GM12864 (cell line): ENCODE results near the gene ZDHHC14.

Experiments
- DNase-seq: peaks from one replicate; pipeline ENCODE4 v3.0.0-alpha.2; 2011; ENCODE audit warnings: low read depth
- H3K4me3 ChIP-seq: 2 replicates; pipeline ENCODE4 v1.5.1; 2011; ENCODE audit warnings: mild to moderate bottlenecking, low read depth, low read length, control low read depth
- TF ChIP-seq, protein P1 (sequence below): IDR thresholded peaks from 2 replicates; pipeline ENCODE4 v1.5.1; 2011; ENCODE audit warnings: low read depth, mild to moderate bottlenecking, moderate library complexity, low read length, control low read depth, inconsistent platforms; ENCODE audit errors: missing control alignments

Gene ZDHHC14

DNA sequence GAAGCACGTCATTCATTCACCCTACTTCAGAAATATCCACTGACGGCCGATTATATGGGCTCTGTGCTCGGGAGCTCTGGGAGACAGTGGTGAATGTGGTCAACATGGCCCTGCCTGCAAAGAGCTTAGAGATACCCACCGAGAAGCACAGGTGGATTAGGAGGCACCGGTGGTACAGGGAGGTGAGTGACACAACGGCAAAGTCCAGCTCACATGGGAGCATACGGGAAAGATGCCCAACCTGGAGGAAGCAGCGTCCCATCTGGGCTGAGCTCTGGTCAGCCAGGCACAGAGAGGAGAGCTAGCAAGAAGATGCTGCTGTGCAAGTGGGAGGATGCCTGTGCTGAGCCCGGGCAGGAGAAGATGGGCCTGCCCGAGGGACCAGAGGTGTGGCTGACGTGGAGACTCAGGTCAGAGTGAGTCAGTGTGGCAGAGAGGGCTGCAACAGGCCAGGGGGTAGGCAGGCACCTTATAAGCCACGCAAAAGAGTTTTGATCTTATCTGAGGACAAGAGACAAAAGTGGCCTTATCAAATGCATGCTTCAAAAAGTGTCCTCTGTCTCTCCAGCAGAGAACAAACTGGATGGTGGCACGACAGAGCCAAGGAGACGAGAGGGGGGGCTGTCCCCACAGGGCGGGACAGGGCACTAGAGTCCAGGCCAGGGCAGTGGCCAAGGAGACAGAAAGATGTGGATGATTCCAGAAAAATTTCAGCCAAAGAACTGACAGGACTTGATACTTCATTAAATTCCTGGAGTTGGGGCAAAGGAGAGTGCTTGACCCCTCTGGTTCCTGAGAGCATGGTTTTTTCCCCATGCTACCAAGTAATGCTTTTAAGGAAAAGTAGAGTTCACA lies 227.5 kb downstream of the ZDHHC14 start:
- TF ChIP-seq, protein P1, sequence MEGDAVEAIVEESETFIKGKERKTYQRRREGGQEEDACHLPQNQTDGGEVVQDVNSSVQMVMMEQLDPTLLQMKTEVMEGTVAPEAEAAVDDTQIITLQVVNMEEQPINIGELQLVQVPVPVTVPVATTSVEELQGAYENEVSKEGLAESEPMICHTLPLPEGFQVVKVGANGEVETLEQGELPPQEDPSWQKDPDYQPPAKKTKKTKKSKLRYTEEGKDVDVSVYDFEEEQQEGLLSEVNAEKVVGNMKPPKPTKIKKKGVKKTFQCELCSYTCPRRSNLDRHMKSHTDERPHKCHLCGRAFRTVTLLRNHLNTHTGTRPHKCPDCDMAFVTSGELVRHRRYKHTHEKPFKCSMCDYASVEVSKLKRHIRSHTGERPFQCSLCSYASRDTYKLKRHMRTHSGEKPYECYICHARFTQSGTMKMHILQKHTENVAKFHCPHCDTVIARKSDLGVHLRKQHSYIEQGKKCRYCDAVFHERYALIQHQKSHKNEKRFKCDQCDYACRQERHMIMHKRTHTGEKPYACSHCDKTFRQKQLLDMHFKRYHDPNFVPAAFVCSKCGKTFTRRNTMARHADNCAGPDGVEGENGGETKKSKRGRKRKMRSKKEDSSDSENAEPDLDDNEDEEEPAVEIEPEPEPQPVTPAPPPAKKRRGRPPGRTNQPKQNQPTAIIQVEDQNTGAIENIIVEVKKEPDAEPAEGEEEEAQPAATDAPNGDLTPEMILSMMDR = no peak
- H3K4me3 ChIP-seq = no peak overlapping the region
- no peak for DNase-seq

DNA sequence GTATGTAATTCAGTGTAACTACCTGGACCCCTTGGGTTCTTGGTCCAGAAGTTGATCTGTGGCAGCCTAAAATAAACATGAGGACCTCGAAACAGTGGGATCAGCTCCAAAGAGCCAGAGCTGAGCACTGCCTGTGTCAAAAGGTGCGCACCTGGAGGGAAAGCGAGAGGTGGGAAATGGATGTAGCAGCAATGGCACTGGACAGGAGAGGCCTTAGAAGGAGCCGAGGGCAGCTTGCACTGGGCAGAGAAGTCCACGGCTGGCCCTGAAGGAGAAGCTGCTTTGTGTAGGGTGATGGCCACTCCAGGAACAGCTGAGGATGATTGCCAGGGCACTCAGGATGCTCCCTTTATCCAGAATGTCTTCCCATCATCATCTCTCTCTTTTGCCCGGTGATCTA lies 228.1 kb downstream of the ZDHHC14 start:
- TF ChIP-seq, protein P1 = no peak
- DNase-seq = no peak
- H3K4me3 ChIP-seq = no peak overlapping the region

DNA sequence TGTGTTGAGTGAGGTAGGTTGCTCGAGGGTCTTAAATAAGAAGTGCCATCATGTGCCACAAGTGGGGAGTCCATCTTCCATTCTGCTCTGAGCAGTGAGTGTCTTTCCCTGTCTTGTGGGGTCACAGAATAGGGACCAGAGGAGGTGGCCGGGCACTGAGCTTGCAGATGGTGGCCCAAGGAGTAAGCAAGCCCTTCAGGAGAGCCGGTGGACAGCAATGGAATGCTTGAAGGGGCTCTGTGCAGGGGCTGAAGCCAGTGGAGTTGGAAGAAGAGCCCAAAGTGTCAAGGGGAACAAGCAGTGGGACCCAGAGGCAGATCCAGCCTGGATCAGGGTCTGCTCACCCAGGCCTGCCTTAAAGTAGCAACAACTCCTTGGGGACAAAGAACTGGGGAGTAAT lies 228.6 kb downstream of the ZDHHC14 start:
- DNase-seq = no peak
- no peak overlapping the region for H3K4me3 ChIP-seq
- TF ChIP-seq, protein P1 = no peak

DNA sequence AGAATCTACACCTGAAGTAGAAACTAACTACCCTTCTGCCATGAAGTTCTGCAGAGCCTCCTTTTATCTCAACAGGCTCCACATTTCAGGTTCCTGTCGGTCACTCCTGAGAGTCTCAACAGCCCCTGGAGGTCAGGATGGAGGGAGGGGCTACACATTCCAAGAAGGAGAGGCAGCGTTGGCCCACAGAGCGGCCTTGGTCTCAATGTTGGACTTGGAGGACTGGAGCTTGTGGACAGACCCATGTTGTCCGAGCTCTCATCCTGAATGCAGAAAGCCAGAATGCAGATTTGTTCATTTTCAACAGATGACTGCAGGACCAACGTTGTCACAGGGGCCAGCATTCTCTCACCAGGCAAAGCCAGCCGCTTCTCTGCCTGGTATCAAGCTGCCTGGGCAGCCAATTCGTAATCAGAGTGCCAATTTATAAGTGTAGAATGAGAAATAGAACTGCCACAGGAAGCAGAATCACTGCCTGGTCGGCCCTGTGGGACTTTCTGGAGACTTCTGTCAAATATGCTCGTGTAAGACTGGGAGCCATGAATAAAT lies 229.5 kb downstream of the ZDHHC14 start:
- DNase-seq = no peak
- TF ChIP-seq, protein P1 = no peak
- no peak overlapping the region for H3K4me3 ChIP-seq

DNA sequence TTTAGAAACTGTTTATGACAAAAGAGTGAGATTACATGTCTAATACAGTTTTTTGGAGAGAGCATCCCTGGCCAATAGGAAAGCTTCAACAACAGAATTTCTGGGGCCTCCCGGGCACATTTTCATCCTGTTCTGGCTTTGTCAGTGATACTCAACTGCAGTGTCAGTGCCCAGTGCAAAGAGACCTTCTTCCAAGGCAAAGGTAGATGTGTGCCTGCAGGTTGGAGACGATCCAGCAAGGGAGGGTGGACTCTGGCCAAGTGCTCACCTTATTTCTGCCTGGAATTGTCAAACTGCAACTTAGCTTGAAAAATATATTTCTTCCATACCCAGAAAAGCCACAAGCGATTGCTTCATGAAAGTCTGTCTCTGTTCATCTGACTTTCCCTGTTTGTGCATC lies 230.4 kb downstream of the ZDHHC14 start:
- TF ChIP-seq, protein P1 = no peak
- no peak overlapping the region for H3K4me3 ChIP-seq
- no peak for DNase-seq

DNA sequence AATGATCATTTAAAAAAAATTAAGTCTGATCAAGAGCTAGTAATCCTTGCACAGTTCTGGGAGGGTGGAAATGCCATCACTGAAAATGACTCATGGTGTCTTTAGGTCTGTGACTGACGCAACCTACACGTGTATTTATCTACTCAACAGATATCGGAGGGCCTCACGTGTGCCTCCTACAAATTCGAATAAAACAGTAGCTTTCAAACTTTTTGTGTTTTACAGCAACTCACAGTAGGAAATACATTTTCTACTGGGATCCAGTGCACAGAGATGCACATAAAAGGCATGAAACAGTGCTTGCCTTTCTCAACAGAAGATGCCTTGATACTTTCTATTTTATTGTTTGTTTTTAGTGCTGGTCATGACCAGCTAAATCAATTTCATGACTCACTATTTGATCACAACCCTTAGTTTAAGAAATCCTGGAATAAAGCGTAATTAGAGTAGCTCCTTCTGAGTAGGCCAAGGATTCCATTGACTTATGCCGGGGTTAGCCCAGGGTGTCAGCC lies 232.1 kb downstream of the ZDHHC14 start:
- DNase-seq = no peak
- TF ChIP-seq, protein P1 = no peak

DNA sequence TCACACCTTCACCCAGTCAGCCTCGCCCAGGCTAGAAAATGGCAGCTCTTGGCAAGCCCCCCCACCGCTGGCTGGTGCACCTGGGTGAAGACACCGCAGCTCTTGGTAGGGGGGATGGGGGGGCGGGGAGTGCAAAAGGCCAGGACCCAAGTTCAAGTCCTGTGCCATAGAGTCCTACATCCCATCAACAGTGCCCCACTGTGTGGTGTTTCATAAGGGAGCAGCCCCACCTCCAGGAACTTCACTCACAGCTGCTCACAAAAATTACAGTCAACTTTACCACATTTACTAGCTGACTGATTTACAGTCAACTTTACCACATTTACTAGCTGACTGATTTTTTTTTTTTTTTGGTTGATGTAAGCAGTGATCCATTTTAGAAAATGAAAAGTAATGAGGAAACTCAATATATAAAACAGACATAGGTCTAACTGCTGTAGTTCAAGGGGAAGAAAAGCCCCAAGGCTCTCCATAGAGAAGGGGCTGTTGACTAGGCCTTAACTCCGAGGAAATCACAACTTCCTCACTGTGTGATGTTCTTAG lies 233.1 kb downstream of the ZDHHC14 start:
- DNase-seq = no peak
- no peak overlapping the region for H3K4me3 ChIP-seq
- TF ChIP-seq, protein P1 = no peak

More for the DNA sequence above, 232.1 kb downstream of the ZDHHC14 start:
- H3K4me3 ChIP-seq = no peak overlapping the region
